ENCODE measurements around the gene BAZ1B. TPM values are rescaled to one million over a fixed set of nuclear protein-coding genes. Genes with fewer than 3 reads are reported as not detected.
"Not testable (repeated sequence)": the region's sequence is repeated elsewhere in the genome, so short reads cannot be mapped to it uniquely, and the experiment has no call there.

Gene BAZ1B
- total RNA-seq, 5 donors from 2014 or later (not counting 1 experiment from before 2014, with no cell fraction given): 57.1 to 64.5 (median 63.0) TPM

DNA sequence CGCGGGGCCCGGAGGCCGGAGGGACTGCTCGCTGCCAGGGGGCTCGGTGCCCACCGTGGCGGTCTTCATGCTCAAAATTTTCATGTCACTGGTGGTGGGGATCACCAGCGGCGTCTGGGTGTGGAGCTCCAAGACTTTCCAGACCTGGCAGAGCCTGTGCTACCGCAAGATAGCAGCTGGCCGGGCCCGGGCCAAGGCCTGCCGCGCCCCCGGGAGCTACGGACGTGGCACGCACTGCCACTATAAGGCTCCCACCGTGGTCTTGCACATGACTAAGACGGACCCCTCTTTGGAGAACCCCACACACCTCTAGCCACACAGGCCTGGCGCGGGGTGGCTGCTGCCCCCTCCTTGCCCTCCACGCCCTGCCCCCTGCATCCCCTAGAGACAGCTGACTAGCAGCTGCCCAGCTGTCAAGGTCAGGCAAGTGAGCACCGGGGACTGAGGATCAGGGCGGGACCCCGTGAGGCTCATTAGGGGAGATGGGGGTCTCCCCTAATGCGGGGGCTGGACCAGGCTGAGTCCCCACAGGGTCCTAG lies 86.6 kb downstream of the BAZ1B start:
- Histone ChIP-seq H3K36me3 (ENCODE audit: control insufficient read depth in 2 of 2, extremely low read depth in 1 of 2, insufficient read depth in 1 of 2, low read length in 1 of 2) (peaks cover 0 to 5% of the 10 kb centered on the region in 2 donors), H3K4me3 (ENCODE audit: control insufficient read depth in 1 of 2, extremely low read depth in 1 of 2, low read length in 1 of 2) (no peak overlapping the region), H3K9me3 (no peaks in the 10 kb centered on the region), H3K27ac (ENCODE audit: low read length) (no peak overlapping the region), H3K27me3 (replicated peaks in 1 of 2; ENCODE audit: control insufficient read depth in 2 of 2, extremely low read depth in 1 of 2, insufficient read depth in 2 of 2, low read length in 1 of 2) (peaks cover 0 to 25% of the 10 kb centered on the region in 2 experiments), H3K4me1 (ENCODE audit: control insufficient read depth in 1 of 2, extremely low read depth in 1 of 2, insufficient read depth in 2 of 2, low read length in 2 of 2) (peaks cover 0 to 14% of the 10 kb centered on the region in 2 experiments)
- Mint-ChIP-seq H3K9me3 (no peaks in the 10 kb centered on the region), H3K4me1 (peaks cover 0 to 7% (median 2%) of the 10 kb centered on the region in 3 donors), H3K27ac (no peak overlapping the region), H3K36me3 (peaks cover 4% of the 10 kb centered on the region), H3K4me3 (peak overlapping the region in 1 of 3 donors; percentile 71), H3K27me3 (peaks cover 0 to 9% of the 10 kb centered on the region in 2 donors)
- ATAC-seq (replicated peaks in 1 of 4): no peak
- CTCF ChIA-PET: no interaction called here
- no peak for DNase-seq
- POLR2A ChIA-PET: no interaction called here
- 98% methylated on average over 25 of the region's 28 CpGs for WGBS (ENCODE audit: insufficient coverage)

DNA sequence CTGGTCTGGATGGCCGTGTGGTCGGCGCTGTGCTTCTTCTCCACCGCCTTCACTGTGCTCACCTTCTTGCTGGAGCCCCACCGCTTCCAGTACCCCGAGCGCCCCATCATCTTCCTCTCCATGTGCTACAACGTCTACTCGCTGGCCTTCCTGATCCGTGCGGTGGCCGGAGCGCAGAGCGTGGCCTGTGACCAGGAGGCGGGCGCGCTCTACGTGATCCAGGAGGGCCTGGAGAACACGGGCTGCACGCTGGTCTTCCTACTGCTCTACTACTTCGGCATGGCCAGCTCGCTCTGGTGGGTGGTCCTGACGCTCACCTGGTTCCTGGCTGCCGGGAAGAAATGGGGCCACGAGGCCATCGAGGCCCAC lies 87.4 kb downstream of the BAZ1B start:
- H3K9me3 ChIP-seq: no peaks in the 10 kb centered on the region

DNA sequence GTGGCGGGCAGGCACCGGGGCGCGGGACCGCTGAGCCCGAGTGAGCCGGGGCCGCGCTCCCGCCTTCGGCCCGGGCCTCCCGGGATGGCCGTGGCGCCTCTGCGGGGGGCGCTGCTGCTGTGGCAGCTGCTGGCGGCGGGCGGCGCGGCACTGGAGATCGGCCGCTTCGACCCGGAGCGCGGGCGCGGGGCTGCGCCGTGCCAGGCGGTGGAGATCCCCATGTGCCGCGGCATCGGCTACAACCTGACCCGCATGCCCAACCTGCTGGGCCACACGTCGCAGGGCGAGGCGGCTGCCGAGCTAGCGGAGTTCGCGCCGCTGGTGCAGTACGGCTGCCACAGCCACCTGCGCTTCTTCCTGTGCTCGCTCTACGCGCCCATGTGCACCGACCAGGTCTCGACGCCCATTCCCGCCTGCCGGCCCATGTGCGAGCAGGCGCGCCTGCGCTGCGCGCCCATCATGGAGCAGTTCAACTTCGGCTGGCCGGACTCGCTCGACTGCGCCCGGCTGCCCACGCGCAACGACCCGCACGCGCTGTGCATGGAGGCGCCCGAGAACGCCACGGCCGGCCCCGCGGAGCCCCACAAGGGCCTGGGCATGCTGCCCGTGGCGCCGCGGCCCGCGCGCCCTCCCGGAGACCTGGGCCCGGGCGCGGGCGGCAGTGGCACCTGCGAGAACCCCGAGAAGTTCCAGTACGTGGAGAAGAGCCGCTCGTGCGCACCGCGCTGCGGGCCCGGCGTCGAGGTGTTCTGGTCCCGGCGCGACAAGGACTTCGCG lies 88.0 kb downstream of the BAZ1B start:
- H3K36me3 Mint-ChIP-seq: no peaks in the 10 kb centered on the region

More for the DNA sequence above, 87.4 kb downstream of the BAZ1B start:
- Mint-ChIP-seq H3K27me3 (peaks cover 0 to 9% of the 10 kb centered on the region in 2 donors), H3K9me3 (no peaks in the 10 kb centered on the region), H3K27ac (no peak overlapping the region), H3K4me3 (peak overlapping the region; percentile 54 to 71 (median 71)), H3K4me1 (peaks cover 2 to 7% (median 4%) of the 10 kb centered on the region in 3 donors), H3K36me3 (peaks cover 4% of the 10 kb centered on the region)
- Histone ChIP-seq H3K27ac (ENCODE audit: low read length) (no peak overlapping the region), H3K4me1 (ENCODE audit: control insufficient read depth in 1 of 2, extremely low read depth in 1 of 2, insufficient read depth in 2 of 2, low read length in 2 of 2) (peaks cover 0 to 14% of the 10 kb centered on the region in 2 experiments), H3K4me3 (ENCODE audit: control insufficient read depth in 1 of 2, extremely low read depth in 1 of 2, low read length in 1 of 2) (no peak overlapping the region), H3K27me3 (replicated peaks in 1 of 2; ENCODE audit: control insufficient read depth in 2 of 2, extremely low read depth in 1 of 2, insufficient read depth in 2 of 2, low read length in 1 of 2) (peaks cover 0 to 28% of the 10 kb centered on the region in 2 experiments), H3K36me3 (ENCODE audit: control insufficient read depth in 2 of 2, extremely low read depth in 1 of 2, insufficient read depth in 1 of 2, low read length in 1 of 2) (no peaks in the 10 kb centered on the region)
- POLR2A ChIA-PET: no interaction called here
- ATAC-seq (replicated peaks in 1 of 4) (no peak), DNase-seq (no peak)
- CTCF ChIA-PET: no interaction called here
- WGBS (ENCODE audit: insufficient coverage): 98% methylated on average over 25 of the region's 26 CpGs

DNA sequence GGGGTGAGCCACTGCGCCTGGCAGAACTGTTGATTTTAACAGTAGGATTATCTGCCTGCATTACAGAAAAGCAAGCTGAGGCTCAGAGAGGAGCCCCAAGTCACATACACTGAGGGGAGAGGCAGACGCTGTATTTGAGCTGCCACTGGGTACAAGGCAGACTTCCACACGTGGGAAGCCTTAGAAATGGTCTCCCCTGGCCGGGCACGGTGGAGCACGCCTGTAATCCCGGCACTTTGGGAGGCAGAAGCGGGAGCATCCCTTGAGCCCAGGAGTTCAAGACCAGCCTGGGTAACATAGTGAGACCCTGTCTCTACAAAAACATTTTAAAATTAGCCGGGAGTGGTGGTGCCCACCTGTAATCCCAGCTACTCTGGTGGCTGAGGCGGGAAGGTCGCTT lies 89.4 kb downstream of the BAZ1B start:
- H3K4me1 Mint-ChIP-seq: peaks cover 2 to 7% (median 5%) of the 10 kb centered on the region in 3 donors
- ChIA-PET CTCF (no interaction called here), POLR2A (no interaction called here)
- Histone ChIP-seq H3K27me3 (replicated peaks in 1 of 2; ENCODE audit: control insufficient read depth in 2 of 2, extremely low read depth in 1 of 2, insufficient read depth in 2 of 2, low read length in 1 of 2) (peaks cover 0 to 45% of the 10 kb centered on the region in 2 experiments), H3K4me1 (ENCODE audit: control insufficient read depth in 1 of 2, extremely low read depth in 1 of 2, insufficient read depth in 2 of 2, low read length in 2 of 2) (peaks cover 0 to 14% of the 10 kb centered on the region in 2 experiments), H3K27ac (ENCODE audit: low read length) (no peak overlapping the region), H3K9me3 (no peaks in the 10 kb centered on the region), H3K36me3 (ENCODE audit: control insufficient read depth in 2 of 2, extremely low read depth in 1 of 2, insufficient read depth in 1 of 2, low read length in 1 of 2) (no peaks in the 10 kb centered on the region), H3K4me3 (ENCODE audit: control insufficient read depth in 1 of 2, extremely low read depth in 1 of 2, low read length in 1 of 2) (no peak overlapping the region)
- DNase-seq: no peak
- ATAC-seq (replicated peaks in 1 of 4): no peak
- peaks cover 0 to 9% of the 10 kb centered on the region in 2 donors for H3K27me3 Mint-ChIP-seq
- WGBS (ENCODE audit: insufficient coverage): 90% methylated on average over 10 of the region's 11 CpGs
- peak overlapping the region; percentile 44 to 69 (median 47) for H3K4me3 Mint-ChIP-seq
- H3K9me3 Mint-ChIP-seq: no peaks in the 10 kb centered on the region
- no peaks in the 10 kb centered on the region for H3K36me3 Mint-ChIP-seq
- H3K27ac Mint-ChIP-seq: no peak overlapping the region

More for the DNA sequence above, 88.0 kb downstream of the BAZ1B start:
- Histone ChIP-seq H3K36me3 (ENCODE audit: control insufficient read depth in 2 of 2, extremely low read depth in 1 of 2, insufficient read depth in 1 of 2, low read length in 1 of 2) (no peaks in the 10 kb centered on the region), H3K4me3 (ENCODE audit: control insufficient read depth in 1 of 2, extremely low read depth in 1 of 2, low read length in 1 of 2) (peak overlapping the region in 1 of 2 donors; percentile 49), H3K27me3 (replicated peaks in 1 of 2; ENCODE audit: control insufficient read depth in 2 of 2, extremely low read depth in 1 of 2, insufficient read depth in 2 of 2, low read length in 1 of 2) (peaks cover 0 to 33% of the 10 kb centered on the region in 2 experiments), H3K9me3 (no peaks in the 10 kb centered on the region), H3K27ac (ENCODE audit: low read length) (no peak overlapping the region), H3K4me1 (ENCODE audit: control insufficient read depth in 1 of 2, extremely low read depth in 1 of 2, insufficient read depth in 2 of 2, low read length in 2 of 2) (peaks cover 0 to 14% of the 10 kb centered on the region in 2 experiments)
- Mint-ChIP-seq H3K4me3 (peak overlapping the region in 2 of 3 donors; percentile 59 to 71), H3K4me1 (peaks cover 2 to 7% (median 5%) of the 10 kb centered on the region in 3 donors), H3K27me3 (peaks cover 0 to 9% of the 10 kb centered on the region in 2 donors), H3K9me3 (no peaks in the 10 kb centered on the region), H3K27ac (no peak overlapping the region)
- ChIA-PET POLR2A (no interaction called here), CTCF (no interaction called here)
- 35% methylated on average over 103 of the region's 110 CpGs for WGBS (ENCODE audit: insufficient coverage)
- ATAC-seq (replicated peaks in 1 of 4) (peak; percentile 48 to 49 (median 48)), DNase-seq (peak in 12 of 35 experiments; percentile 5 to 52 (median 12))

- Mint-ChIP-seq H3K4me1 (peaks cover 2 to 7% (median 5%) of the 10 kb centered on the region in 3 donors), H3K36me3 (no peaks in the 10 kb centered on the region), H3K27ac (no peak overlapping the region), H3K9me3 (no peaks in the 10 kb centered on the region), H3K4me3 (peak overlapping the region in 2 of 3 donors; percentile 21 to 32), H3K27me3 (peaks cover 0 to 9% of the 10 kb centered on the region in 2 donors)
- no peak overlapping the region for H3K27ac ChIP-seq (ENCODE audit: low read length)
- DNase-seq (no peak), ATAC-seq (replicated peaks in 1 of 4) (no peak)
- CTCF ChIA-PET: no interaction called here
- peaks cover 0 to 45% of the 10 kb centered on the region in 2 experiments for H3K27me3 ChIP-seq (replicated peaks in 1 of 2; ENCODE audit: control insufficient read depth in 2 of 2, extremely low read depth in 1 of 2, insufficient read depth in 2 of 2, low read length in 1 of 2)
- H3K9me3 ChIP-seq: no peaks in the 10 kb centered on the region
- POLR2A ChIA-PET: no interaction called here
- H3K4me1 ChIP-seq (ENCODE audit: control insufficient read depth in 1 of 2, extremely low read depth in 1 of 2, insufficient read depth in 2 of 2, low read length in 2 of 2): peaks cover 0 to 14% of the 10 kb centered on the region in 2 experiments
- H3K36me3 ChIP-seq (ENCODE audit: control insufficient read depth in 2 of 2, extremely low read depth in 1 of 2, insufficient read depth in 1 of 2, low read length in 1 of 2): no peaks in the 10 kb centered on the region
- no peak overlapping the region for H3K4me3 ChIP-seq (ENCODE audit: control insufficient read depth in 1 of 2, extremely low read depth in 1 of 2, low read length in 1 of 2)
- WGBS (ENCODE audit: insufficient coverage): 93% methylated on average over 12 of the region's 13 CpGs
These were observed 90.9 kb downstream of the BAZ1B start for GRCh38 chr7:73431041-73431835.

- H3K4me3 ChIP-seq (ENCODE audit: control insufficient read depth in 1 of 2, extremely low read depth in 1 of 2, low read length in 1 of 2); H3K4me3 Mint-ChIP-seq; H3K27ac ChIP-seq (ENCODE audit: low read length); H3K9me3 Mint-ChIP-seq; H3K36me3 Mint-ChIP-seq; H3K4me1 Mint-ChIP-seq; POLR2A ChIA-PET; ATAC-seq (replicated peaks in 1 of 4); CTCF ChIA-PET; H3K27me3 Mint-ChIP-seq; H3K36me3 ChIP-seq (ENCODE audit: control insufficient read depth in 2 of 2, extremely low read depth in 1 of 2, insufficient read depth in 1 of 2, low read length in 1 of 2); H3K27ac Mint-ChIP-seq; DNase-seq; H3K9me3 ChIP-seq: not testable (repeated sequence)
- H3K4me1 ChIP-seq (ENCODE audit: control insufficient read depth in 1 of 2, extremely low read depth in 1 of 2, insufficient read depth in 2 of 2, low read length in 2 of 2): peaks cover 0 to 14% of the 10 kb centered on the region in 2 experiments
- H3K27me3 ChIP-seq (replicated peaks in 1 of 2; ENCODE audit: control insufficient read depth in 2 of 2, extremely low read depth in 1 of 2, insufficient read depth in 2 of 2, low read length in 1 of 2): peaks cover 0 to 45% of the 10 kb centered on the region in 2 experiments
- 71% methylated on average over 3 of the region's 4 CpGs for WGBS (ENCODE audit: insufficient coverage)
These were observed 91.6 kb downstream of the BAZ1B start for GRCh38 chr7:73430540-73430939.

Data from T-cell (primary cell).